ENCODE data around the gene FGD6.

DNA sequence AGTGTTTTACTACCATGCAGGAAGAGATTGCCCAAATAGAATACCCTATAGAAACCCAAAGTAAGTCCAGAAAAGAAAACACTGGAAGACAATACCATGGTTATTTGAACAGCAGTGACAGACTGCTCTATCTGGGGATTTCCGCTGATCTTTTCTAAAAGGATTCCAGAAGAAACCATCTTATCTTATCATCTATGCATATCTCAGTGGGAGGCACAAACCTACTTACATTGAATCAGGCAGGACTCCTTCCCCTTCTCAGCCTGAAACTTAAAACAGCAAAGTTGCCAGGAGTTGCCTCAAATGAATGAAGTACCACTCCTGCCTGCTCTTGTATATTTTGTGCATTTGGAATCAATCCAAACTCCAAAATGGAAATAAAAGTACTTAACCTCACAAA lies 87.2 kb downstream of the FGD6 start:
- TF ChIP-seq, protein P1, sequence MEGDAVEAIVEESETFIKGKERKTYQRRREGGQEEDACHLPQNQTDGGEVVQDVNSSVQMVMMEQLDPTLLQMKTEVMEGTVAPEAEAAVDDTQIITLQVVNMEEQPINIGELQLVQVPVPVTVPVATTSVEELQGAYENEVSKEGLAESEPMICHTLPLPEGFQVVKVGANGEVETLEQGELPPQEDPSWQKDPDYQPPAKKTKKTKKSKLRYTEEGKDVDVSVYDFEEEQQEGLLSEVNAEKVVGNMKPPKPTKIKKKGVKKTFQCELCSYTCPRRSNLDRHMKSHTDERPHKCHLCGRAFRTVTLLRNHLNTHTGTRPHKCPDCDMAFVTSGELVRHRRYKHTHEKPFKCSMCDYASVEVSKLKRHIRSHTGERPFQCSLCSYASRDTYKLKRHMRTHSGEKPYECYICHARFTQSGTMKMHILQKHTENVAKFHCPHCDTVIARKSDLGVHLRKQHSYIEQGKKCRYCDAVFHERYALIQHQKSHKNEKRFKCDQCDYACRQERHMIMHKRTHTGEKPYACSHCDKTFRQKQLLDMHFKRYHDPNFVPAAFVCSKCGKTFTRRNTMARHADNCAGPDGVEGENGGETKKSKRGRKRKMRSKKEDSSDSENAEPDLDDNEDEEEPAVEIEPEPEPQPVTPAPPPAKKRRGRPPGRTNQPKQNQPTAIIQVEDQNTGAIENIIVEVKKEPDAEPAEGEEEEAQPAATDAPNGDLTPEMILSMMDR (IDR thresholded peaks at IDR 0.05; ENCODE audit: low read length) = no peak
- TF ChIP-seq EZH2 (IDR thresholded peaks at IDR 0.05; ENCODE audit: borderline replicate concordance, low read length) = no peak
